ENCODE results near the gene ZDHHC14. TPM values are rescaled to one million over a fixed set of nuclear protein-coding genes. Genes with fewer than 3 reads are reported as not detected.

The ZDHHC14 gene
- total and polyA plus RNA-seq, 2 of the 8 experiments (the other 6 are each of a cell fraction or from before 2014, with no cell fraction given): 2.9 to 5.3 TPM

GRCh38 chr6:157453131-157453530, 72.1 kb downstream of the ZDHHC14 start:
- H3K4me1 ChIP-seq (replicated peaks in 1 of 4; ENCODE audit: control insufficient read depth in 3 of 4, insufficient read depth in 4 of 4, low read length in 3 of 4): peaks cover 0 to 4% (median under 1%) of the 10 kb centered on the region in 4 experiments; a peak in 2 of 7 replicates
- H2BK12ac ChIP-seq (ENCODE audit: low read depth, low read length): no peak overlapping the region
- H3K14ac ChIP-seq (ENCODE audit: insufficient read length): no peak overlapping the region
- no peak overlapping the region for H2BK15ac ChIP-seq (ENCODE audit: low read length)
- H2BK120ac ChIP-seq (replicated peaks; ENCODE audit: low read depth, low read length): no peak overlapping the region
- no peak overlapping the region for H2AK5ac ChIP-seq (ENCODE audit: low read depth, low read length)
- H3K23me2 ChIP-seq (ENCODE audit: low read depth, low read length): peaks cover 2% of the 10 kb centered on the region; the same call in 1 of the 2 replicates
- no peak overlapping the region for H3K56ac ChIP-seq (replicated peaks; ENCODE audit: insufficient read length, low read depth, low read length)
- DNase-seq (ENCODE audit: low read depth in 1 of 2, low spot score in 2 of 2) (no peak), FAIRE-seq (no peak)
- H3K18ac ChIP-seq (ENCODE audit: extremely low read depth, low read length): no peak overlapping the region
- H3K4me2 ChIP-seq (ENCODE audit: insufficient read depth in 1 of 2, low read depth in 2 of 2, low read length in 2 of 2): no peak overlapping the region
- no peak overlapping the region for H3K27ac ChIP-seq (ENCODE audit: low read depth, low read length)
- no peaks in the 10 kb centered on the region for H3K79me1 ChIP-seq (ENCODE audit: low read depth, low read length)
- ChIA-PET POLR2A (ENCODE audit: partially characterized antibody) (no interaction called here), CTCF (ENCODE audit: partially characterized antibody) (interaction anchor here (0.8 to 1.7 kb wide), 2 partner anchors 9 to 209 kb away, joined by 3 to 6 read pairs; no protein-coding TSS in a partner anchor)
- no peaks in the 10 kb centered on the region for H3K27me3 ChIP-seq (replicated peaks in 1 of 4; ENCODE audit: control insufficient read depth in 3 of 4, extremely low read depth in 1 of 4, insufficient read depth in 3 of 4, low read length in 3 of 4)
- H2BK5ac ChIP-seq (ENCODE audit: low read depth, low read length): no peak overlapping the region
- no peak overlapping the region for H3K4me3 ChIP-seq (ENCODE audit: extremely low read depth in 1 of 4, insufficient read depth in 2 of 4, low read depth in 3 of 4, low read length in 4 of 4)
- no peaks in the 10 kb centered on the region for H3K79me2 ChIP-seq (ENCODE audit: control insufficient read depth in 1 of 2, insufficient read depth in 2 of 2, low read length in 2 of 2)
- no peak overlapping the region for H3K23ac ChIP-seq (ENCODE audit: insufficient read length)
- no peaks in the 10 kb centered on the region for H3K36me3 ChIP-seq (ENCODE audit: control insufficient read depth in 2 of 4, insufficient read depth in 4 of 4, low read length in 3 of 4)
- H4K91ac ChIP-seq (replicated peaks; ENCODE audit: insufficient read length, low read length): no peak overlapping the region
- no peak overlapping the region for H2AFZ ChIP-seq (ENCODE audit: low read length)
- H2BK20ac ChIP-seq (ENCODE audit: low read length): no peak overlapping the region
- no peak overlapping the region for H3K4ac ChIP-seq (replicated peaks; ENCODE audit: insufficient read length, low read depth, low read length)
- no peak overlapping the region for H3K9ac ChIP-seq (replicated peaks in 1 of 4; ENCODE audit: extremely low read depth in 1 of 4, low read depth in 3 of 4, low read length in 3 of 4)
- H4K5ac ChIP-seq (ENCODE audit: insufficient read length, low read depth, low read length): no peak overlapping the region
- WGBS, 2 experiments (ENCODE audit: extremely low coverage in 1 of 2, insufficient coverage in 1 of 2, insufficient read length in 1 of 2, insufficient replicate concordance in 2 of 2, low coverage in 1 of 2, low lambda C conversion rate in 2 of 2, missing lambda C conversion rate in 1 of 2): 80% methylated on average over 4 of the region's 4 CpGs; no CpG with 5 or more reads in 1 of the 2 experiments
- H3K9me3 ChIP-seq (ENCODE audit: insufficient read depth in 2 of 2, low read depth in 1 of 2, low read length in 1 of 2): no peaks in the 10 kb centered on the region
- no peaks in the 10 kb centered on the region for H4K20me1 ChIP-seq (replicated peaks in 1 of 2; ENCODE audit: control insufficient read depth in 1 of 2, insufficient read depth in 2 of 2, low read length in 2 of 2)
- H4K8ac ChIP-seq (ENCODE audit: extremely low read depth, insufficient read depth, low read length): no peak overlapping the region
- no peak for TF ChIP-seq MAFK (IDR thresholded peaks at IDR 0.05; ENCODE audit: low read depth, low read length)
